PC-9 (cell line): ENCODE measurements around the gene ABLIM2.
A peak's percentile ranks its signal among the peaks of the same experiment; 100 is the strongest.

ENCODE experiments used
- EZH2 ChIP-seq: fragments of 200-600 bp; sonication (generic); IDR thresholded peaks from 2 replicates; pipeline ENCODE4 v1.8.0; 2017; ENCODE audit warnings: antibody characterized with exemption, low read depth
- TF ChIP-seq, protein P1 (sequence below): fragments of 200-600 bp; sonication (generic); conservative IDR thresholded peaks from 2 replicates; pipeline ENCODE4 v1.6.1; 2017; ENCODE audit warnings: mixed run types, antibody characterized with exemption, mild to moderate bottlenecking, moderate library complexity

DNA sequence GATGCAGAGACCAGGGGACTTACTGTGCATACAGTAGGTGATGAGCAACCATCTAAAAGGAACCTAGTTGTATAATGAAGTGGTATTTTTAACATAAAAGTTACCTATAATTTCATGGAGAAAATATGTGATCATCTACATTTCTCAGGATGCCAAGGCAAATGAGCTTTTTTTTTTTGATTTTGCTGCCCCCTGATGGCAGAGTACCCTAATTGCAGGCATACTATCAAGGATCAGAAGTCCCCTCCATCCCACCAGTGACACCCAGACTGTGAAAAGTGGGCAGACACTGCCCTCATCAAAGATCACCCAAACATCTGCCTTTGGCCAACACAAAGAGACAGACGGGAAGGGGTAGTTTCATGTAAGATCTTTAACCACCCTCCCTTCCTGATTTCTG, 9.6 kb upstream of the ABLIM2 start:
- TF ChIP-seq, protein P1, sequence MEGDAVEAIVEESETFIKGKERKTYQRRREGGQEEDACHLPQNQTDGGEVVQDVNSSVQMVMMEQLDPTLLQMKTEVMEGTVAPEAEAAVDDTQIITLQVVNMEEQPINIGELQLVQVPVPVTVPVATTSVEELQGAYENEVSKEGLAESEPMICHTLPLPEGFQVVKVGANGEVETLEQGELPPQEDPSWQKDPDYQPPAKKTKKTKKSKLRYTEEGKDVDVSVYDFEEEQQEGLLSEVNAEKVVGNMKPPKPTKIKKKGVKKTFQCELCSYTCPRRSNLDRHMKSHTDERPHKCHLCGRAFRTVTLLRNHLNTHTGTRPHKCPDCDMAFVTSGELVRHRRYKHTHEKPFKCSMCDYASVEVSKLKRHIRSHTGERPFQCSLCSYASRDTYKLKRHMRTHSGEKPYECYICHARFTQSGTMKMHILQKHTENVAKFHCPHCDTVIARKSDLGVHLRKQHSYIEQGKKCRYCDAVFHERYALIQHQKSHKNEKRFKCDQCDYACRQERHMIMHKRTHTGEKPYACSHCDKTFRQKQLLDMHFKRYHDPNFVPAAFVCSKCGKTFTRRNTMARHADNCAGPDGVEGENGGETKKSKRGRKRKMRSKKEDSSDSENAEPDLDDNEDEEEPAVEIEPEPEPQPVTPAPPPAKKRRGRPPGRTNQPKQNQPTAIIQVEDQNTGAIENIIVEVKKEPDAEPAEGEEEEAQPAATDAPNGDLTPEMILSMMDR, result peak; percentile 78
- no peak for TF ChIP-seq EZH2
